H1 (cell line): ENCODE data around the gene MAPK13.

Experiments used
- CTCF ChIP-seq, 3 experiments: IDR thresholded peaks; 1 replicate in 2 of 3; 2 replicates in 1 of 3; pipeline versions ENCODE4 v1.5.1 to v1.6.1; 2011; ENCODE audit warnings: low read length in 3 of 3, mild to moderate bottlenecking in 3 of 3, inconsistent platforms in 2 of 3, low read depth in 1 of 3, moderate library complexity in 1 of 3; ENCODE audit not compliant: insufficient read depth in 1 of 3; ENCODE audit errors: control extremely low read depth in 1 of 3
- EZH2 ChIP-seq: fragments of 200-600 bp; sonication (generic); IDR thresholded peaks from 2 replicates; pipeline ENCODE4 v1.7.1; 2012; ENCODE audit warnings: low read depth, mild to moderate bottlenecking, moderate library complexity, low read length, inconsistent platforms; ENCODE audit not compliant: severe bottlenecking
- RFX5 ChIP-seq: IDR thresholded peaks from 2 replicates; pipeline ENCODE4 v1.6.1; 2011; ENCODE audit warnings: low read depth, low read length, improper control_type of control experiment, borderline replicate concordance

GRCh38 chr6:36155662-36156061, 25.3 kb downstream of the MAPK13 start:
- TF ChIP-seq CTCF (IDR thresholded peaks at IDR 0.05; ENCODE audit: control extremely low read depth in 1 of 3, insufficient read depth in 1 of 3, low read depth in 1 of 3, low read length in 3 of 3) (no peak), EZH2 (no peak), RFX5 (no peak)
